Fibroblast of skin of back (primary cell): ENCODE data around the gene MPP1. TPM values are rescaled to one million over a fixed set of nuclear protein-coding genes. Genes with fewer than 3 reads are reported as not detected.
"Not testable (repeated sequence)": the region's sequence is repeated elsewhere in the genome, so short reads cannot be mapped to it uniquely, and the experiment has no call there.

ENCODE experiments used
- DNase-seq: peaks from one replicate; pipeline ENCODE4 v3.0.0-alpha.2; 2013
- polyA plus RNA-seq, 2 experiments: library from polyadenylated mRNA; unstranded; fragments of 120-200 nt; gene quantifications; one replicate each; pipeline ENCODE4 v1.2.1, GENCODE V29; 2013; ENCODE audit not compliant: insufficient read length in 2 of 2

Gene MPP1
- polyA plus RNA-seq (2013, experiment 1 of 2; ENCODE audit: insufficient read length) = 9.7 TPM
- polyA plus RNA-seq (2013, experiment 2 of 2; ENCODE audit: insufficient read length) = 7.3 TPM

DNA sequence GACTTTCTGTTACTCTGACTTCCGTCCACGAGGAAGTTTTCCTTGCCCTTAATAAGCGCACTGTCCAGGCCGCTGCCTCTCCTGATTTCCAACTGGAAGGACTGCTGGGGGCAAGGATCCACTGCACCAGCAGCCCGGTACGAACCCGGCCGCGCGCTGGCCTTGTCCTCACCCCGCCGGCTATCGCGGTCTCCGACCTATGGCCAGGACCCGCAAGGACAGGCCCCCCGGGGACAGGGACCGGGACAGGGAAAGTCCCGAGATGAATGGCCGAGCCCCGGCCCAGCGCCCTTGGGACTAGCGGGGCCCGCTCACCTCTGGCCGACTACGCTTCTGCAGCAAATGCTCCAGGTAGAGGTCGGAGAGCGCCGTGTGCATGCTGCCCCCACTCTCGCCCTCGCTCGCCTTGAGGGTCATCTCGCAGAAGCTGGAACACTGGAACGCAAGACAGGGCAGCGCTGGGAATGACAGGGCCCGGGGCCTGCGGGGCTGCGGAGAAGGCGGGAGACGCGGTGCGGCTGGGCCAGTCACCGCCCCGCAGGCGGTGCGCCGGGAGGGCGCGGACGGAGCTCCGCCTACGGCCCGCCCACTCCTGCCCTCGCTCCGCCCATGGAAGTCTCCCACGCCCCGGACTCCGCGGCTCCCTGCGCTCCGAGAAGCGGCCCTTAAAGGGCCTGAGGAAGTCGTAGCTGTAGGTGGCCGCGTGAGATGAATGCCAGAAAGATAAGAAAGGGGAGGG is at the start of gene MPP1:
TSS of gene MPP1 (minus strand) at position 529 of the 739 bp plus-strand sequence. CDS start at position 417, 112 bp downstream.
- peak; percentile 67 for DNase-seq

- no peak for DNase-seq
Observed at GRCh38 chrX:154850957-154851611, 45.8 kb upstream of the MPP1 start.

DNA sequence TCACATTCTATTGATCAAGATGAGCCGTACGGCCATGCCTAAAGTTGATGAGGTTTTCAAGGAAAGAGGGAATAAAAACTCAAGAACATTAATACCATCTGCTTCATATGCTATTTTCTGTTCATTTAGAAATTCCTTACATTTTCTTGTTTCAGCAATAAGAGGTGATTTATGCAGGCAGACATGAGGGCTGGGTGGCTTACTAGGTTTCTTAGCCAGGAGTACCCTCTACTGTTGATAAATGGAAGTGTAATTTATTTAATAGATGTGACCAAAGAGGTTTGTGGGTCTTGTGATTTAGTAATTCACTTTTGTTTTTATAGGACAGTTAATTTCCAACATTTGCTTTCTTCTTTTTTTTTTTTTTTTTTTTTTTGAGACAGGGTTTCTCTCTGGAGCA is 35.6 kb upstream of the MPP1 start:
- DNase-seq = peak; percentile 46

GRCh38 chrX:154836163-154836562 is 30.9 kb upstream of the MPP1 start:
- DNase-seq = no peak

GRCh38 chrX:154834562-154834961 is 29.3 kb upstream of the MPP1 start, which contains the start of gene SMIM9:
Gene SMIM9 (minus strand): TSS chrX:154834662. CDS start chrX:154830856, 3,806 bp downstream.
- DNase-seq = no peak

DNA sequence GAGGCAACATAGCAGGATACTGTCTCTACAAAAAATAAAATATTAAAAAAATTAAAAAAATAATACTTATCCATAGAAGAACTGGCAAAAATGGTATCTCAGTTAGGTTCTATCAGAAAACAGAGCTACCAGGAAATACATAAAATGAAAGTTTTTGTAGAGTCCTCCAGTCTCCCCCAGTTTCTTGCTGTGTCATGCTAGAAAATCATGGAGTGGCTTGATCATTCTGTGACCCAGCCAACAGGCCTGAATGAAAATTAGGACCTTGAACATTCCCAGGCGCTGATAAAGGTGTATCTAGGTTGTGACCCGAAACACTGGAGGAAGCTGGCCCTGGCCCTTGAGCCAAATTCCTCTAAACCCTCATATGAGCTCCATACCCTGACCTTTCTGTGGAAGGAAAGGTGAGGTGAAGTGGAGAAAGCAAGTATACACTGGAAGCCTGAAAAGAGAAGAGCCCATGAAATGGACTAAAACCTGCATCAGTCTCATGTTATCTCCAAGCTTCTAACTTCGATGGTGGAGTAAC is 28.5 kb upstream of the MPP1 start:
- DNase-seq = no peak

DNA sequence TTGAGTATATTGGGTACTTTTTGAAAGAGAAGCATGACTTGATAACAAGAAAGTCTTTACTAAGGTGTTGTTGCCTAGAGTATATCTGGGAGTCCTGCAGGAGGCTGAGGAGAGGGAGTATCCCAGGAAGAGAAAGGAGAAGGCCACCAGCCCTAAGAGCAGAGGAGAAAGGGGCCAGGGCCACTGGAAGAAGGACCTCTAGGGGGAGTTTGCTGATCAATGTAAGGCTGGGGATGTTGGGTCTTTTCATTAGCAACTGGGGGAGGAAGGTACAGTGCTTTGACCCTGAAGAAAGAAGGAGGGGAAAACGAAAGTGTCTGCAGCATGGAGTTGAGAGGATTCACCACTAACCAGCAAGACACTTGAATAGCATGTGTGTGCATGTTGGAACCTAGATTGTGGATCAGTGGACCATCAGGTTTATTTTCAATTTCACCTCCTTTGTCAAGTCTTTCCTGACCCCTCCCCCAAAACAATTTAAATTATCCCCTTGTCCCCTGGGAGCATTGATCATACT is 24.7 kb upstream of the MPP1 start:
- DNase-seq = no peak

DNA sequence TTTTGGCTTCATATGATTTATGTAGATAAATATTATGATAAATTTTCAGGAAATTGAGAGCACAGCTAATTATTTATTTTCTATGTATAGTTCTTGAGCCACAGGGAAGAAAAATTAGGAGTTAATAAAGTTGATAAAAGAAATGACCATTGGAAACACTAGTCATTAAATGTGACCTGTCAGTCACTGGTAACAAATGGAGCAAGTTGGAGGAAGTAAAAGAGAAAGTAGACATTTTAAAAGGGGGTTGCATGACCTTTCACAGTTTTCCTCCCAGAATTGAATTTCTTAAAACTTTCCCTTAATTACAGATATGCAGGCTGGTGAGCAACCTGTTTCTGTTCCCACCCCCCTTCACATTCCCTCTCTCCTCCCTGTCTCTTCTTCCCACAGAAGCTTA is 23.8 kb upstream of the MPP1 start:
- DNase-seq = no peak

- no peak for DNase-seq
Observed at GRCh38 chrX:154828016-154828408, 22.7 kb upstream of the MPP1 start.

- DNase-seq = no peak
Observed at GRCh38 chrX:154827194-154828015, 22.1 kb upstream of the MPP1 start.

DNA sequence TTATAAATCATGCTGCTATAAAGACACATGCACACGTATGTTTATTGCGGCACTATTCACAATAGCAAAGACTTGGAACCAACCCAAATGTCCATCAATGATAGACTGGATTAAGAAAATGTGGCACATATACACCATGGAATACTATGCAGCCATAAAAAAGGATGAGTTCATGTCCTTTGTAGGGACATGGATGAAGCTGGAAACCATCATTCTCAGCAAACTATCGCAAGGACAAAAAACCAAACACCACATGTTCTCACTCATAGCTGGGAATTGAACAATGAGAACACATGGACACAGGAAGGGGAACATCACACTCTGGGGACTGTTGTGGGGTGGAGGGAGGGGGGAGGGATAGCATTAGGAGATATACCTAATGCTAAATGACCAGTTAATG is 20.3 kb upstream of the MPP1 start:
- not testable (repeated sequence) for DNase-seq

DNA sequence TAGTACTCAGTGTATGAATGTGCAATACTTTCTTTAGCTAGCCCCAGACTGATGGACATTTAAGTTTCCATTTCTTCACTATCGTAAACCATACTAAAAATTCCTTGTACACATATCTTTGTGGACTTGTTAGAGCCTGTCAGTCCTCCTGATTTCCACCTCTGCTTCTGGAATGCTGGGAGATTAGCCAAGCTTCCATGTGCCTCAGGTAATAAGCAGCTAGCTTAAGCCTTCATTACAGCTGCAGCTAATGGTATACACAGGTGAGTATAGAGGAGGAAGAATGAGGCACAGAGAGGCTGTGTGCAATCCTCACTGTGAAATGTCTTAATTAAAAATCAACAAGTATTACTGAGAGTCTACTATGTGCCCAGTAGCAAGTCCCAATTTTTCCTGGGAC is 19.4 kb upstream of the MPP1 start:
- DNase-seq = no peak

- DNase-seq = no peak
Observed at GRCh38 chrX:154822029-154822428, 16.7 kb upstream of the MPP1 start.

- no peak for DNase-seq
Observed at GRCh38 chrX:154821523-154821922, 16.2 kb upstream of the MPP1 start.

DNA sequence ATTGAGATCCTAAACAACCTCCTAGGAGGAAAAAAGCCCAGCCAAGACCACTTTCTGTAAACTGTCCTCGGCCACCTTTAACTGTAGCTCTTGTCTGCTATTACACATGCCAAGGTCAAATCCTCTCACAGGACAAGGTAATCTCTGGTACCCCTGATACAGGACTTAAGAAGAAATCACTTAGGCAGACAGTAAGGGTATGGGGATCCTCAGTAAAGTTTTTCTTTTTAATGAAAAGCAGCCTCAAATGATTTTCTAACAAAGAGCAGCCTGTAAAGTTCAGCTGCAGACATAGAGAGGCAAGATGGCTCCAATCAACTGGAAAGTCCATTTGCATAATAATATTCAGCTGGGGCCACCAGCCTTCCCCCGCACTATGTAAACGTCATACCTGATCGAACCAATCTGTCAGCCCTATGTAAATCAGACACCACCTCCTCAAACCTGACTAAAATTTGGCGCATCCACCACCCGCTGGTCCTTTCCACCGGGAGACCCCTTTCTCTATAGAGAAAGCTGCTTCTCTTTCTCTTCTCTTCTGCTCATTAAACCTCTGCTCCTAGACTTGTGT is 14.6 kb upstream of the MPP1 start:
- DNase-seq = no peak

- DNase-seq = no peak
Observed at GRCh38 chrX:154818916-154819770, 13.9 kb upstream of the MPP1 start.

- DNase-seq = not testable (repeated sequence)
Observed at GRCh38 chrX:154817048-154817618, 11.8 kb upstream of the MPP1 start.

DNA sequence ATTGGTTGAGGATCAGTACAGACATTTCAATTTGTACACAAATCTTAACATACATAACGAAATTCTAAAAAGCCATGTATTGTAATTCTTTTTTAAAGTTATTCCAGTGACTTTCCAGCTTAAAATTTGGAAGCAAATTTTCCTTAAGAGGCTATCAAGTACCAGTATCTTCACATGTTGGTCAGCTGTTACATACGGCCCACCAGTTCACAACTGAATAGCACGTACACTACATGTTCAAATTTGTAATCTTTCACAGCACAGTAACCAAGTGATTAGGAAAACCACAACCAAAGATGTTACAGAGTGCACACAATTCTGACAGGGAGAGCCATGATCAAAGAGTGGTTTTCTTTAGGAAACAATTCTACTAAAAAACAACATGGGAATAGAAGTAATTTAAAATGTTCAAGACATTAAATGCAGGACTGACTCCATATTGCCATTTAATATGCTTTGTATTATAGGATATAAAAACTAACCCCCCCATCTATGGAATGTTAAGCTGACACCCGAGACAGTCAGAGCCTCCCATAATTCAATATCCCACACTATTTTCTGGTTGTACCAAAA is 11.1 kb upstream of the MPP1 start:
- not testable (repeated sequence) for DNase-seq

GRCh38 chrX:154815274-154815818 is 10.1 kb upstream of the MPP1 start:
- peak; percentile 13 for DNase-seq

GRCh38 chrX:154813801-154814200 is 8.5 kb upstream of the MPP1 start:
- no peak for DNase-seq
